ENCODE data around the gene PANX2.

Gene PANX2

DNA sequence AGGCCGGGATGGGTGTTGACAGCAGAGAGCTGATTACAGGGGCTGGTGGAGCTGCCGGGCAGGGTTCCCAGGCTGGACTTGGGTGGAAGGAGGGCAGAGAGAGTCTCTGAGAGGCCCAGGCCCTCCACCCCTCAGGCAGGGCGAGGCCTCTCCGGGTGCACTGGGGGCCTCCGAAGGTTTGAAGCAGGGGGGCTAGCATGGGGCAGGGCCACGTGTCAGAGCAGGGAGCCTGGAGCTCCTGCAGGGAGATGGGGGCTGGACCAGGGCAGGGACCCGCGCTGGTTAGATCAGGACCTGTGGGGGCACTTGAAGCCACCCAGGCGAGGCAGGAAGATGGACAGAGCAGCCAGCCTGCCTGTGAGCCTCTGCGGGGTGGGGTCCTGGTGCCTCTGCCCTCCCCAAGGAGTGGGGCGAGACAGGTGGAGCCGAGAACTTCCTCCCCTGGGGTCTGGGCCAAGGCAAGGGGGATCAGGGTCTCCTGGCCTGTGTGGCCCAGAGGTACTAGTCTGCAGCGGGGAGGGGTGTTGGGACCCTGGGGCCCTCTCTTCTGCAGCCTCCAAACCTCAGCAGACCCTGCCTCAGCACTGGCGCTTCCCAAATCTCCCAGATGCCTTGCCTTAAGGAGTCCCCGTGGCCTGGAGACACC lies 911 bp downstream of the PANX2 start:
- DNase-seq = no peak

DNA sequence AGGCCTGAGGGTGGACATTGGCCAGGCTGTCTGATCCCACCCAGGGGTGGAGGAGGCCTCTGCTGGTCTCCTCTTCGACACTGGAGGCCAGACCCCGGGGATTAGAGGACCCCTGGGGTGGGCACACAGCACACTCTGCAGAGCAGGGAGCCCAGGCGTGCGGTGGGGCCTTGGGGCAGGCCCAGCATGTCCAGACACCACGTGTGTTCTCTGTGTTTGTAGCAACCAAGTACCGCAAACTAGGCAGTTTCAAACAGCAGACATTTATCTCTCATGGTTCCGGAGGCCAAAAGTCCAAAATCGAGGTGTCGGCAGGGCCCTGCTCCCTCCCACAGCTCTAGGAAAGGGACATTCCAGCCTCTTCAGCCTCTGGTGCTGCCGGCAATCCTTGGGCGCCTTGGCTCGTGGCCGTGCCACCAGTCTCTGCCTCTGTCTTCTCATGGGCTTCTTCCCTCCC lies 1.5 kb downstream of the PANX2 start:
- no peak for DNase-seq

GRCh38 chr22:50173311-50173982 lies 2.9 kb downstream of the PANX2 start:
- DNase-seq = no peak

DNA sequence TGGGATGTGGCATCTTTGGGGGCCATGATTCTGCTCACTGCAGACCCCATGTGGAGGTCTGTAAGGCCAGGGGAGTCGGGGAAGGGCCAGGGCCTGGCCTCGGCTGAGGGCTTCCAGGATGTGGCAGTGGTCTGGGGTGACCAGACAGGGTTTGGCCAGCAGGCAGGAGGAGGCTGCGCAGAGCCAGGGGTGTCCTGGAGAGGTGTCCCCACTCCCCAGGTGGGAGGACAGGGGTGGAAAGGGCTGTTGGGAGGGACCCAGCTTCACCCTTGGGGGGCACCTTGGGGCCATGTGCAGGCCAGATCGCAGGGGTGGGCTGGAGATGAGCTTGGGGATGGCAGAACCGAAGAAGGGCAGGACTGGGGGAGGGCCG lies 3.4 kb downstream of the PANX2 start:
- DNase-seq = no peak

- peak in 3 of 14 donors; percentile 22 to 86 (median 32) for DNase-seq
Measured at GRCh38 chr22:50174382-50175190, 4.1 kb downstream of the PANX2 start.

DNA sequence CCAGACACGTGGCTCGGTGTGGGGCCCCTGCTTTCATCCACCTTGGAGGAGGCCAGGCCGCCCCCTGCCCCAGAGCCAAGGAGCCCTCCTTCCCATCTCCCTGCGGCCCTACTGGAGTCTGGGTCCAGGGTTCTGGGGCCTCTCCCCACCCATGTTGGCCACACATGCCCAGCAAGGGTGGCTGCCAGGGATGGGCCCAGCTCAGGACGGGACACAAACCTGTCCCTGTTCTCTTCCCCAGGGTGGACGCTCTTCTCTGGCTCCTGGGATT lies 4.6 kb downstream of the PANX2 start:
- DNase-seq = no peak

GRCh38 chr22:50175921-50176849 lies 5.7 kb downstream of the PANX2 start:
- DNase-seq = no peak

- DNase-seq = no peak
Measured at GRCh38 chr22:50176850-50177536, 6.5 kb downstream of the PANX2 start.

GRCh38 chr22:50177537-50178470 lies 7.3 kb downstream of the PANX2 start:
- DNase-seq = no peak

DNA sequence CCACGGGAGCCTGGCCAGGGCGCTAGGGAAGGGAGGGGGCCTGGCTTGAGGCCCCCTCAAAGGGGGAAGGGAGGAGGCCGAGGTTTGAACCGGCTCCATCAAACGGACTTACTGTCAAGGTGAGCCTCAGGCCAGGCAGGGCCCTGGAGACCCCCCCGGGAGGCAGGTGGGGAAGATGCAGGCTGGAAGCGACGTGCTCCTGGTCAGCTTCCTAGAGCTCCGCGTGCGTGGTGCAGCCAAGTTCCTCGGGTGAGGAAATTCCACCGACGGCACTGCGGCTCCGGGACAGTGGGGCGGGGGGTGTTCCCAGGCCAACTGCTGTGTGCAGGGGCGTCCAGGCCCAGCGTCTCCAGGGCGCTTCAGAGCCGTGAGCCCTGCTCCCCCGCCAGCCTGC lies 7.9 kb downstream of the PANX2 start:
- no peak for DNase-seq

DNA sequence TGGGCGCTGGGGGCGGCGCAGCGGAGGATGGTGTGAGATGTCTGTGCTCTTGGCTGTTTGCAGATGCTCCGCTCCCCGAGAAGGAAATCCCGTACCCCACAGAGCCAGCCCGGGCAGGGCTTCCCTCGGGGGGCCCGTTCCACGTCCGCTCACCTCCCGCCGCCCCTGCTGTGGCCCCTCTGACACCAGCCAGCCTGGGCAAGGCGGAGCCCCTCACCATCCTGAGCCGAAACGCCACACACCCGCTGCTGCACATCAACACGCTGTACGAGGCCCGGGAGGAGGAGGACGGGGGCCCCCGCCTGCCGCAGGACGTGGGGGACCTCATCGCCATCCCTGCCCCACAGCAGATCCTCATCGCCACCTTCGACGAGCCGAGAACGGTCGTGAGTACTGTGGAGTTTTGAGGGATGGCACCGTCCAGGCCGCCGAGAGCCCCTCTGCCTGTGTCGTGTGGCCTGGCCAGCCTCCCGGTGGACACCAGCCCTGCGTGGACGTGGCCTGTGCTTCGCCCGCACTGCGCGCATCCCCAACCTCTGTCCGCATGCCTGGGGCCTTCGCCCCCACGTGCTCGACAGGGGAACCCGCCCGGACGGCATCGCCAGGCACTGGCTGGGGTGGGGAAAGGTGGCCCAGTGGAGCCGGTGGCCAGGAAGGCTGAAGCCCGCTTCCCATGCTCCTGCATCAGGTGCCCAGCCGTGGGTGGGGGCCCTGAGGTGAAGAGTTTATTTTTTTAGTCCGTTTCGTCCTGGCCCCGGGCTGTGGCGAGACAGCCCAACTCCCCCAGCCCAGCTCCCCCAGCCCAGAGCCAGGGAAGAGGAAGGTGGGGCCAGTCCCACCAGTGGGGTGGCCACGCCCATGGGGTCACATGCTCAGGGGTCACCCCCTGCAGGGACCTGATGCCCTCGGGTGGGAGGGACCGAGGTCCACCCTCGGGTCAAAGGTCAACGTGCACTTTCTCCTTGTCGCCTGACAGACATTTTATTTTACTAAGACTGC lies 8.6 kb downstream of the PANX2 start:
- no peak for DNase-seq

- no peak for DNase-seq
Measured at GRCh38 chr22:50179937-50180726, 9.6 kb downstream of the PANX2 start.

- DNase-seq = no peak
Measured at GRCh38 chr22:50180727-50181521, 10.4 kb downstream of the PANX2 start.

- no peak for DNase-seq
Measured at GRCh38 chr22:50182176-50183081, 11.9 kb downstream of the PANX2 start.

DNA sequence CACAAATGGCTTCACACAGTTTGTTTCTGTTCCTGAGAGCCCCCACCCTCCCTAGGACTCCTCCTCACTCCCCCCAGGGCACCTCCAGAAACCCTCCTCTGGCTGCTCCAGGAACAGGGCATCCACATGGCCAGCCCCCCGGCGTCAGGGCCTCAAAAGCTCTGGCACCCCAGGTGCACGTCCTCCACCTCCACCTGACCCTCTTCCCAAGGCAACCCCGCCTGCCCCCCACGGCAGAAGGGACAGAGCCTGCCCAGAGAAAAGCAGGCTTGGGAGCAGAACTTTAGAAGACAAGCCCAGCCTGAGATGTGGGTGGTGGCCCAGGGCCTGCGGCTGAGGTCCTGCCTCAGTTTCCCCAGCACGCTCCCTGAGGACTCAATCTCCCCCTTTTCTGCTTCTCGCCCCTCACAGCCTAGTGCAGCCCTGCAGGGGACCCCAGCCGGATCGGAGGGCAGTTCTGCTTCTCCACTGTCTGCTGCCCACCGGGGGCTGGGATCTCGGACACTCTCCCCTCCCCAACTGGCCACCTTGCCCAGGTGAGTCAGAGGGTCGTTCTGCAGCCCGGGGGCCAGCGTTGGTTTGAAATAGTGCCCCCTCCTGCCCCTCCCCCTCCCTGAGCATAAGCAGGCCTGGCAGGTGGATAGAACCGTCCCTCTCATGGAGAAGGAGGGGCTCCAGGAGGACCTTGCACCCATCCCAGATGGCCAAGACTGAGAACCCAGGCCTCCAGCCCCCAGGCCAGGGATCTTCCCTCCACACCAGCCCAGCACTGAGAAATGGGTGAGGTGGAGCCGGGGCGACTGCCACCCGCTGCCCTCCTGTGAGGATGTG lies 12.8 kb downstream of the PANX2 start:
- no peak for DNase-seq
